ENCODE measurements around the gene CPED1.

Gene CPED1

DNA sequence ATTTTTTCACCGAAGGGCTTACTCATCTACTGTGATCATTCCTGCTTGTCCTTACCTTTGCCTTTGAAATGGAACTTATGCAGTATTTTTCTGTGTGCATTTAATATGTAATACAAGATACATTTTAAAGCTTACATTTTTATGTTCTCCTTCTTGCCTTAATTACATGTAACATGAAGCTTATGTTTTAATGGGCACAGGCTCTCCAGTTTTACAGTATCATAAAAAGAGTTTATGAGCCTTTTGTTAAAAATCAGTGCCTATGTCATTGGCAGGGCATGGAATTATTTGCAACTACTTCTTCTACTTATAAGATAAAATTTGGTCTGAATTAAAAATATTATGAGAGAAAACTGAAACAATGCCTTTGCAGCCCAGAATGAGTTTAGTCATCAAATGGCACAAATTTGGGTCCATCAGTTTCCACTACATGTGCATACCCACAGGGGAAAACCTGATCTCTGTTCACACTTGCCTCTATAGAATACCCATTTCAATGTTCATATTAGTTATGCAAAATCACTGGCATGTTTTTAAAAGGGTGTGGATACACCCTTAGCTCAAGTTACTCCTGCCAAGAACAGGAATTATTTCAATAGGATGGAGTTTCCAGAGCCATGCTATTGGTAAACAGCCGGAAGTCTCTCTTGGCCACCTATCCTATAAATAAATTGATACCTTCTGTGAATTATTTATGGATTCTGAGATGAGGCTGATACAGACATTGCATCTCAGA is 312.3 kb downstream of the CPED1 start:
- Histone ChIP-seq H3K4me1 (ENCODE audit: control extremely low read depth in 1 of 4, control insufficient read depth in 4 of 4, insufficient read depth in 4 of 4, low read length in 3 of 4) (no peaks in the 10 kb centered on the region), H3K27ac (ENCODE audit: insufficient read depth in 1 of 2, low read depth in 1 of 2, low read length in 2 of 2, poor library complexity in 1 of 2, severe bottlenecking in 2 of 2) (no peak overlapping the region), H3K9me3 (ENCODE audit: control extremely low read depth in 1 of 5, control insufficient read depth in 4 of 5, insufficient read depth in 2 of 5, low read depth in 1 of 5, low read length in 4 of 5) (no peaks in the 10 kb centered on the region), H3K27me3 (replicated peaks in 2 of 5; ENCODE audit: control insufficient read depth in 4 of 5, insufficient read depth in 5 of 5, low read length in 4 of 5) (peaks cover 0 to 2% (median 1%) of the 10 kb centered on the region in 5 experiments), H3K4me3 (ENCODE audit: control insufficient read depth in 1 of 7, extremely low read depth in 1 of 7, insufficient read depth in 4 of 7, low read depth in 2 of 7, low read length in 6 of 7) (no peak overlapping the region), H3K36me3 (ENCODE audit: control insufficient read depth in 4 of 4, insufficient read depth in 4 of 4, low read length in 3 of 4) (no peaks in the 10 kb centered on the region)
- no peak for DNase-seq
- CTCF ChIA-PET = no interaction called here
- no CpG with 5 or more reads among the region's 2 CpGs for WGBS (ENCODE audit: insufficient coverage)
- POLR2A ChIA-PET = no interaction called here

DNA sequence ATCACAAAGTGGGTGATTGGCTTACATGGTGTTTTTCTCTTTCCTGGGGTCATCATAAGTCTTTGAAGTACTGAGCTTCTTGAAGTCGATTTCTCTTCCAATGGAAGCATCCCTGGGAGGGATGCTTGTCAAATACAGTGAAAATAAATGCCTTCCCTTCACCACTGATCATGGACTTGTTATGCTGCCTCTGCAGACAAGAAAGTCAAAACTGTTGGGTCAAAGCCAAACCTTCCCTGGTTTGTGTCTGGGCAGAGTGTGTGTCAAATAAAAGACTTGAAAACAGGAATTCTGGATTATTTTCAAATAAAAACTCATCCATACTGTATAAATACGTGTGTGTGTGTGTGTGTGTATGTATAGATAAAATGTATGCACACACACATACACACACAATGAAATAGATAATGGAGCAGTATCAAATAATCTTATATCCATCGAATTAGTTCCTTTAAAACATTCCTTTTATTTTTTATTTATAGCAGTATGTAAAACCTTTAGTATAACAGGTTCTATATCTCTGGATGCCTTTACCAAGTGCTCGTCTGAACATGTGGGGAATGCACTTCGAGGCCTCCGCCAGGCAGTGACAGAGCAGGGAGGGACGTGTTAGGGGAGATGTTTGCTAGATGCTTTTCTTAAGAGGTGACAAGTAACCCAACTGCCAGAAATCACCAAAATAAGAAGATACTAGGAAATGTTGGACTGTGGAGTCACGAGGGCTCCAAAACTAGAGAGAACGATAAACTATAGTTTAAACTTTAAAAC is 313.1 kb downstream of the CPED1 start:
- H3K9me3 ChIP-seq (ENCODE audit: control extremely low read depth in 1 of 5, control insufficient read depth in 4 of 5, insufficient read depth in 2 of 5, low read depth in 1 of 5, low read length in 4 of 5) = no peaks in the 10 kb centered on the region
- H3K27me3 ChIP-seq (replicated peaks in 2 of 5; ENCODE audit: control insufficient read depth in 4 of 5, insufficient read depth in 5 of 5, low read length in 4 of 5) = peaks cover 0 to 4% (median 1%) of the 10 kb centered on the region in 5 experiments
- H3K4me1 ChIP-seq (ENCODE audit: control extremely low read depth in 1 of 4, control insufficient read depth in 4 of 4, insufficient read depth in 4 of 4, low read length in 3 of 4) = no peaks in the 10 kb centered on the region
- ChIA-PET POLR2A (no interaction called here), CTCF (no interaction called here)
- no peaks in the 10 kb centered on the region for H3K36me3 ChIP-seq (ENCODE audit: control insufficient read depth in 4 of 4, insufficient read depth in 4 of 4, low read length in 3 of 4)
- H3K4me3 ChIP-seq (ENCODE audit: control insufficient read depth in 1 of 7, extremely low read depth in 1 of 7, insufficient read depth in 4 of 7, low read depth in 2 of 7, low read length in 6 of 7) = no peak overlapping the region
- no peak overlapping the region for H3K27ac ChIP-seq (ENCODE audit: insufficient read depth in 1 of 2, low read depth in 1 of 2, low read length in 2 of 2, poor library complexity in 1 of 2, severe bottlenecking in 2 of 2)
- WGBS (ENCODE audit: insufficient coverage) = 98% methylated on average over 5 of the region's 9 CpGs
- no peak for DNase-seq

DNA sequence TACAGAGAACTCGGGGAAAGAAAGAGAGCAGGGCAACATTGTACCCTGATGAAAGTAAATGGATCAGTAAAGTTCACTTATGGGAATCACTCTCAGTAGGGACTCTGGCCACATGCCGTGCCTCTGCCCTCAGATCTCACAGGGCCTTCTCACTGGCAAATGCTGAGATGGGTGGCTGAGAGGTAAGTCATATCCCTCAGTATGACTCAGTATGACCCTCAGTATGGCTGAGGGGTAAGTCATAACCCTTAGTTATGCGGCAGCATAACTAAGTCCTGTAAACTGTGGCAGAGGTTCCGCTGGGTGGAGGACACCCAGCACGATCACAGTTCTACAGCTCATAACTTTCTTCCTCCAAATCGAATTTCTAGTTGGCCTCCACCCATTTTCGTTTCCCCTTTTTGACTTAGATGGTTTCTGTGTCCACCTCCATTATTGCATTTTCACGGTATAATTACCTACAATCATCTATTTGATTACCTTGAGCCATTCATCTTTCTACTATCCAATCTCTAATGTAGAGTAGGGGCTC is 313.8 kb downstream of the CPED1 start:
- Histone ChIP-seq H3K36me3 (ENCODE audit: control insufficient read depth in 4 of 4, insufficient read depth in 4 of 4, low read length in 3 of 4) (no peaks in the 10 kb centered on the region), H3K27ac (ENCODE audit: insufficient read depth in 1 of 2, low read depth in 1 of 2, low read length in 2 of 2, poor library complexity in 1 of 2, severe bottlenecking in 2 of 2) (no peak overlapping the region), H3K4me1 (ENCODE audit: control extremely low read depth in 1 of 4, control insufficient read depth in 4 of 4, insufficient read depth in 4 of 4, low read length in 3 of 4) (no peaks in the 10 kb centered on the region), H3K9me3 (ENCODE audit: control extremely low read depth in 1 of 5, control insufficient read depth in 4 of 5, insufficient read depth in 2 of 5, low read depth in 1 of 5, low read length in 4 of 5) (no peaks in the 10 kb centered on the region), H3K4me3 (ENCODE audit: control insufficient read depth in 1 of 7, extremely low read depth in 1 of 7, insufficient read depth in 4 of 7, low read depth in 2 of 7, low read length in 6 of 7) (no peak overlapping the region), H3K27me3 (replicated peaks in 2 of 5; ENCODE audit: control insufficient read depth in 4 of 5, insufficient read depth in 5 of 5, low read length in 4 of 5) (peaks cover 0 to 6% (median 1%) of the 10 kb centered on the region in 5 experiments)
- no peak for DNase-seq
- ChIA-PET CTCF (no interaction called here), POLR2A (no interaction called here)
- WGBS (ENCODE audit: insufficient coverage) = 95% methylated on average over 8 of the region's 8 CpGs

DNA sequence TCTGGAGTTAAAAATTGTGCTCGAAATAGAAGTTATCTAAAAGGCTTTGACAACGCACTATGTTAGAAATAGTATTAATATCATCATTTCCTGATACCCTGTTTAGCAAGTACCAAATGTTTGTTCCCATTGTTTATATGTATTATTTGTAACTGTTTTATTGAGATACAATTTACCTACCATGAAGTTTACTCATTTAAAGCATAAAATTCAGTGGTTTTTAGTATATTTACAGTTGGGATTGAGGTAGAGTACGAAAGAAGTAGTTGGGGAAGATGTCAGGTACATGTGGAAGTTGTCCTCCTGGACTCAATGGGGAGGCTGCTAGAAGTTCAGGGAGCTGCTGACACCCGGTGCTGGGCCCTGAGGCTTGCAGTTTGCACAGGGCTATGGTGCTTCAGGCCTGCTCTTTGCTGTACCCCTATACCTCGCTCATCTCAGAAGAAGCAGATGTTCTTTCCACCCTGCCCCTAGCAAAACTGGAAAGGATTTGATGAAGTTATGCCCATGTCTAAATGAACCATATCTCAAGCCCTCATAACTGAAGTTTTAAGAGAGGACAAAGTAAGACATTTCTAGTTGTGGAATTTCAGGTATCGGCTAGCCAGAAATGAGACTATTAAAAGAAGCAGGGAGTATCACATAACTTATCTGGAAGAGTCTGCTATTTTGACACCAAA is 315.1 kb downstream of the CPED1 start:
- CTCF ChIA-PET = no interaction called here
- no peaks in the 10 kb centered on the region for H3K36me3 ChIP-seq (ENCODE audit: control insufficient read depth in 4 of 4, insufficient read depth in 4 of 4, low read length in 3 of 4)
- 100% methylated on average over 2 of the region's 6 CpGs for WGBS (ENCODE audit: insufficient coverage)
- H3K27me3 ChIP-seq (replicated peaks in 2 of 5; ENCODE audit: control insufficient read depth in 4 of 5, insufficient read depth in 5 of 5, low read length in 4 of 5) = peaks cover 0 to 8% (median 4%) of the 10 kb centered on the region in 5 experiments
- H3K9me3 ChIP-seq (ENCODE audit: control extremely low read depth in 1 of 5, control insufficient read depth in 4 of 5, insufficient read depth in 2 of 5, low read depth in 1 of 5, low read length in 4 of 5) = no peaks in the 10 kb centered on the region
- POLR2A ChIA-PET = no interaction called here
- H3K27ac ChIP-seq (ENCODE audit: insufficient read depth in 1 of 2, low read depth in 1 of 2, low read length in 2 of 2, poor library complexity in 1 of 2, severe bottlenecking in 2 of 2) = no peak overlapping the region
- DNase-seq = no peak
- no peaks in the 10 kb centered on the region for H3K4me1 ChIP-seq (ENCODE audit: control extremely low read depth in 1 of 4, control insufficient read depth in 4 of 4, insufficient read depth in 4 of 4, low read length in 3 of 4)
- no peak overlapping the region for H3K4me3 ChIP-seq (ENCODE audit: control insufficient read depth in 1 of 7, extremely low read depth in 1 of 7, insufficient read depth in 4 of 7, low read depth in 2 of 7, low read length in 6 of 7)

DNA sequence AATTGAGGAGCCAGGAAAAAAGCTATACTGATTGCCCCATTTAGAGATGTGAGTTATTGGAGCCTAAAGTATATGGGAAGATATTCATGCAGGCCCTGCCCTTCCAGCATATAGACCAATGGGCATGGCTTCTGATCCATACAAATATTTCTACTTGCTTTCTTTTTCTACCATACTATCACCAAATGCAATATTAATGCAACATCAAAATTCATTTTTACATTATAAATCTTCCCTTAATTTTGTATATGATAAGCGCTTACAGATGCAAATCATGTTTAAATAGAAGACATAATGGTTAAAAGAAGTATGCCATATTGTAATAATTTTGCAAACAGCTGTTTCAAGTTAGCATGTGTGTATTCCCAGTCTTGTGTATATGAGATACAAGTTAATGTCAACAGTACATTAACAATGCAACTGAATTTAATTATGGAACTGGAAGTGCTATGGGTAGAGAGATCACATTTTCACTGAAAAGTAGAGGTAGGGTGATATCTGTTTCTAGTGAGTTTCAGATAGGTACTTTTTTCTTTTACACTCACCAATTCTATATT is 315.7 kb downstream of the CPED1 start:
- Histone ChIP-seq H3K36me3 (ENCODE audit: control insufficient read depth in 4 of 4, insufficient read depth in 4 of 4, low read length in 3 of 4) (no peaks in the 10 kb centered on the region), H3K27me3 (replicated peaks in 2 of 5; ENCODE audit: control insufficient read depth in 4 of 5, insufficient read depth in 5 of 5, low read length in 4 of 5) (peaks cover 0 to 9% (median 4%) of the 10 kb centered on the region in 5 experiments), H3K9me3 (ENCODE audit: control extremely low read depth in 1 of 5, control insufficient read depth in 4 of 5, insufficient read depth in 2 of 5, low read depth in 1 of 5, low read length in 4 of 5) (peaks cover 0 to 1% (median 0%) of the 10 kb centered on the region in 5 experiments), H3K4me1 (ENCODE audit: control extremely low read depth in 1 of 4, control insufficient read depth in 4 of 4, insufficient read depth in 4 of 4, low read length in 3 of 4) (no peaks in the 10 kb centered on the region), H3K4me3 (ENCODE audit: control insufficient read depth in 1 of 7, extremely low read depth in 1 of 7, insufficient read depth in 4 of 7, low read depth in 2 of 7, low read length in 6 of 7) (no peak overlapping the region), H3K27ac (ENCODE audit: insufficient read depth in 1 of 2, low read depth in 1 of 2, low read length in 2 of 2, poor library complexity in 1 of 2, severe bottlenecking in 2 of 2) (no peak overlapping the region)
- no CpG with 5 or more reads among the region's 1 CpG for WGBS (ENCODE audit: insufficient coverage)
- ChIA-PET POLR2A (no interaction called here), CTCF (no interaction called here)
- DNase-seq = no peak

DNA sequence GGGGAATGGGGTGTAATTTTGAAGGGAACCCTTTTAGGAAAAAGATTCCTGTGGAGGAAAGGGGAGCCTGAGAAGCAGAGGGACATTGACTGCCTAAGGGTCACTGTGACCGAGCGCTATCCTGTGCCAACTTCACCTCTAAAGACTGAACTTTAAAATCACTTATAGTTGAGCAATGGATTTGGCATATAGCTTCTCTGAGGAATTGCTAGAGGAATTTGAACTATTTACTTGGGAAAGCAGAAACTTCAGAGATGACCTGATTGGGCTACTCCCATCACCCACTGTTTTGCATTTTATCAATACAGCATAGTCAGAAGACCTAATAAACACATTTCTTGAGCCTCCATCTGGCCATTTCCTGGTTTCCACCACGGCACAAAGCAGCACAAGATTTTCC is 316.6 kb downstream of the CPED1 start:
- H3K4me1 ChIP-seq (ENCODE audit: control extremely low read depth in 1 of 4, control insufficient read depth in 4 of 4, insufficient read depth in 4 of 4, low read length in 3 of 4) = no peaks in the 10 kb centered on the region
- peaks cover 0 to 2% (median 0%) of the 10 kb centered on the region in 5 experiments for H3K9me3 ChIP-seq (ENCODE audit: control extremely low read depth in 1 of 5, control insufficient read depth in 4 of 5, insufficient read depth in 2 of 5, low read depth in 1 of 5, low read length in 4 of 5)
- no peak overlapping the region for H3K27ac ChIP-seq (ENCODE audit: insufficient read depth in 1 of 2, low read depth in 1 of 2, low read length in 2 of 2, poor library complexity in 1 of 2, severe bottlenecking in 2 of 2)
- H3K27me3 ChIP-seq (replicated peaks in 2 of 5; ENCODE audit: control insufficient read depth in 4 of 5, insufficient read depth in 5 of 5, low read length in 4 of 5) = peaks cover 0 to 10% (median 4%) of the 10 kb centered on the region in 5 experiments
- 90% methylated on average over 3 of the region's 3 CpGs for WGBS (ENCODE audit: insufficient coverage)
- no peak overlapping the region for H3K4me3 ChIP-seq (ENCODE audit: control insufficient read depth in 1 of 7, extremely low read depth in 1 of 7, insufficient read depth in 4 of 7, low read depth in 2 of 7, low read length in 6 of 7)
- ChIA-PET CTCF (no interaction called here), POLR2A (no interaction called here)
- no peaks in the 10 kb centered on the region for H3K36me3 ChIP-seq (ENCODE audit: control insufficient read depth in 4 of 4, insufficient read depth in 4 of 4, low read length in 3 of 4)
- DNase-seq = no peak
